Tibial nerve (tissue), 3 donors: ENCODE results near the gene KRT86.

Source experiments
- CTCF ChIP-seq, 5 experiments: fragments of 200-600 bp in 3 of 5; fragments of 450-650 bp in 2 of 5; sonication (generic) in 3 of 5; IDR thresholded peaks; one replicate each; pipeline ENCODE4 v1.5.1; 2016 to 2019; ENCODE audit warnings: antibody characterized with exemption in 5 of 5, mild to moderate bottlenecking in 3 of 5, moderate library complexity in 2 of 5
- POLR2A ChIP-seq, 2 donors: fragments of 450-650 bp; IDR thresholded peaks; one replicate each; pipeline ENCODE4 v1.6.1; 2017; ENCODE audit warnings: antibody characterized with exemption in 2 of 2, mild to moderate bottlenecking in 2 of 2, moderate library complexity in 2 of 2

DNA sequence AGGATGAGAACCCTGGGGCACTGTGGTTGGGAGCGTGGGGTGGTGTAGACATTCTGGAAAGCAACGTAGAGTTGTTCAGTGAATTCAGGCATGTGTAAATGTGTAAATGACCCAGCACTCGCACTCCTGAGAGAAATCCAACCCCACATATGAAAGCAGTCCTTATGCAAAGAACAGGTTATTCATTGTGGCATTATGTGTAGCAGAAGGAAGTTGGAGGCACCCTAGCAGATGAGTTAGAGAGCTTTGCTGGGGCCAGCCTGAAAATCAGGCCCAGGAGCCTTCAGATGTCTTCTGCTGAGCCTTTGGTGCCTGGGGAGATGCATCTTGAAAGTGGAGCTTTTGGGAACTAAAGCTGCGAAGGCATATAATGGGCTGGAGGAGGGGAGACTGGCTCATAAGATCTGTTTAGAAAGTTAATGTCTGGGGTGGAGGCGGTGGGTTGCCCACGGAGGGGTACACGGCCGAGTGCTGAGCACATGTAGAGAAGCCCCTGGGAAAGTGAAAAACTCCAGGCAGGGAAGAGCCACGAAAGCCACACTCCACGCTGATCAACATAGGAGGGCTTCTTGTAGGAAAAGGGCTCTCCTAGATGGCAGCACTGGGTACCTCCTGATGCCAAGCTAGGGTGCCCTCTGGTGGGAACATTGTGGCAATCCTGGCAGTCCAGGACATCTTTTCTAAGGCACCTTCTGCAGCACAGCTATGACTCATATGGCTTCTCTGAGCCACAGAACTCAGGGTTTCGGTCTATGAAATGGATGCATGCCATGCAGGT, 52.8 kb downstream of the KRT86 start:
- TF ChIP-seq CTCF (IDR thresholded peaks at IDR 0.05) (peak; percentile 53 to 68 (median 64)), POLR2A (IDR thresholded peaks at IDR 0.05) (no peak)
